Middle frontal gyrus (tissue), 1 donor: ENCODE results near the gene OR52E6.

ENCODE experiments used
- DNase-seq: peaks from one replicate; pipeline ENCODE4 v3.0.0-alpha.2; 2015; ENCODE audit warnings: low spot score; ENCODE audit errors: extremely low spot score

Gene OR52E6

GRCh38 chr11:5841797-5842196 is at the start of gene OR52E6:
Gene OR52E6 (minus strand): TSS chr11:5841897. CDS start chr11:5841897, 0 bp downstream.
- no peak for DNase-seq

GRCh38 chr11:5891216-5891800 is 49.6 kb upstream of the OR52E6 start:
- no peak for DNase-seq

DNA sequence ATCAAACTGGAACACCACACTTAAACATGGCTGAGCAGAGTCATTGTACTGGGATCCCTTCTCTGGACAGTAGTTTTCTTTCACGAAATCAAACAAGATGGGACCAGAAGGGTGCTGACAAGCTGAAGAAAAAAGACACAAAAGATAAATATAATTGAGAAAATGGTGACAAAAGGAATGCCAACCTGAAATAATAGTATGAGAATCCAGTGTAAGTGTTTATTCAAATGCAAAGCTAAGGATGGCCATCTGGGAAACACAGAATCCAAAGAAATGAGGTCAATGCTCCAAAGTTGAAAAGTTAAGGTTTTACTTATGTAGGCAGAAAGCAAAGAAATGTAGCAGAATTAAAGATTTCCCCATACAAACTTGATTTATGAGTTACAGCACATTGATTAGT is 46.0 kb upstream of the OR52E6 start:
- no peak for DNase-seq

- DNase-seq, result no peak
Observed at GRCh38 chr11:5887172-5887571, 45.5 kb upstream of the OR52E6 start.

GRCh38 chr11:5881756-5882155 is 40.1 kb upstream of the OR52E6 start:
- no peak for DNase-seq

GRCh38 chr11:5880329-5880728 is 38.6 kb upstream of the OR52E6 start, which contains the start of gene OR52E4:
Gene OR52E4 (plus strand): TSS chr11:5880629. CDS start chr11:5884293, 3,664 bp downstream.
- DNase-seq, result no peak

DNA sequence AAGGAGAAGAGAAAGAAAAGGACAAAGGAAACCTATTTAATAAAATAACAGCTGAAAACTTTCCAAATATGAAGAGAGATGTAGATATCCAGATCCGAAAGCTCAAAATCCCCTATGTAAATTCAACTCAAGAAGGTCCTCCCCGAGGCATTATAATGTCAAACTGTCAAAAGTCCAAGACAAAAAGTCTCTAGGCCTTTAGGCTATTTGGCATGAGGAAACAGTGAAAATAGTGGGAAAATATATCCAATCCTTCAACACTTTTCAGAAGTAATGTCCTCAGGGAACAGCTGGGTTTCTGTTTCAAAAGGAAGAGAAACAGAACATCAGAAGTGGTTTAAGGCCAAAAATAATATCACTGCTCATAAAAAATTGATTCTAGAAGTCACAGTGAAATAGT is 36.9 kb upstream of the OR52E6 start:
- no peak for DNase-seq

DNA sequence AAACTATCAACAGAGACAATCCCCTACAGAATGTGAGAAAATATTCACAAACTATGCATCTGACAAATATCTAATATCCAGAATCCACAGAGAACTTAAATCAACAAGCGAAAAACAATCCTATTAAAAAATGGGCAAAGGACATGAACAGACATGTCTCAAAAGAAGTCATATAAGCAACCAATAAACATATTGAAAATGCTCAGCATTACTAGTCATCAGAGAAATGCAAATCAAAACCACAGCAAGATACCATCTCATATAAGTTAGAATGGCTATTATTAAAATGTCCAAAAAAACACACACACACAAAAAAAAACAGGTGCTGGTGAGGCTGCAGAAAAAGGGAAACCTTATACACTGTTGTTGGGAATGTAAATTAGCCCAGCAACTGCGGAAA is 24.1 kb upstream of the OR52E6 start:
- DNase-seq, result no peak

GRCh38 chr11:5857590-5857989 is 15.9 kb upstream of the OR52E6 start, which contains the start of gene OR52E8:
Gene OR52E8 (minus strand): TSS chr11:5857690. CDS start chr11:5857690, 0 bp downstream.
- no peak for DNase-seq

DNA sequence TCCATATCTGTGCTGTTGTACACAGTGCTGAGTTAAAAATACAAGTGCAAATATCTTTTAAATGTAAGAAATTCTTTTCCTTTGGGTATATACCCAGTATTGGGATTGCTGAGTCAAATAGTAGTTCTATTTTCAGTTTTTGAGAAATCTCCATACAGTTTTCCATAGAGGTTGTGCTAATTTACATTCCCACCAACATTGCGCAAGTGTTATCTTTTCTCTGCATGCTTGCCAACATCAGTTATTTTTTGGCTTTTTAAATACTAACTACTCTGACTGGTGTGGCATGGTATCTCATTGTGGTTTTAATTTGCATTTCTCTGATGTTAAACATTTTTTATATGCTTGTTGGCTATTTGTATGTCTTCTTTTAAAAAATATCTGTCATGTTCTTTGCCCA is 9.3 kb upstream of the OR52E6 start:
- no peak for DNase-seq

DNA sequence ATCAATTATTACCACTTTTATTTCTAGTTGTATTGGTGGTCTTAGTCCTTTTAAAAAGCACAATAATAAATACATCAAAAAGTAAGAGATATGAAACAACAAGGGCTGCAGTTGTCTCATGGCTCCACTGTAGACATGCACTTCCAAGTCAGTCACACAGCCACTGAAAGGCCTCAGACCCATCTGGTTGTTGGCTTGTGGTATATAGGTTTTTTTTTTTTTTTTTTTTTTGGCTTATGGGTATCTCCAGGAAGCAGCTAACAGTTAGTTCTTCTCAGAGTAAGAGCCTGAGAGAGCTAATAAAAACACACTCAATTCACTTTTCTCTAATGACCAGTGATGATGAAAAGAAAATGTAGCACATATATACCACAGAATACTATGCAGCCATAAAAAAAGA is 6.0 kb upstream of the OR52E6 start:
- DNase-seq, result no peak

DNA sequence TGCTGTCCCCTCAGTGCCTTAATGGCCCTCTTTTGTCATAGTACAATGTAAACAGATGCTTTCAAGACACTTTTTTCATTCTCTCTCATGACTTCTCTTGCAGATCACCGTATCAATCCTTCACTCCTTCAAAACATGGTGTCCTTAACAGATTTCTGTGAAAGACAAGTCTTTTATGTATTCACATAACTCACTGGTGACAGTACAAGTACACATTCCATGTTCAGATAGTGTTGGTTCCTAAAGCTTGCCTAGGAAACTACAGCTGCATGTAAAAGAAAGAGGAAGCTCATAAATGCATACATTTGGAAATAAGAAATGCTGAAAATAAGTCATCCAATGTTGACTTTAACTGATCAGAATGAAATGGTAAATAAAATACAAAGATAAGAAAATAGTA is 5.0 kb upstream of the OR52E6 start:
- DNase-seq, result no peak

- no peak for DNase-seq
Observed at GRCh38 chr11:5837695-5838094, 4.0 kb downstream of the OR52E6 start.

DNA sequence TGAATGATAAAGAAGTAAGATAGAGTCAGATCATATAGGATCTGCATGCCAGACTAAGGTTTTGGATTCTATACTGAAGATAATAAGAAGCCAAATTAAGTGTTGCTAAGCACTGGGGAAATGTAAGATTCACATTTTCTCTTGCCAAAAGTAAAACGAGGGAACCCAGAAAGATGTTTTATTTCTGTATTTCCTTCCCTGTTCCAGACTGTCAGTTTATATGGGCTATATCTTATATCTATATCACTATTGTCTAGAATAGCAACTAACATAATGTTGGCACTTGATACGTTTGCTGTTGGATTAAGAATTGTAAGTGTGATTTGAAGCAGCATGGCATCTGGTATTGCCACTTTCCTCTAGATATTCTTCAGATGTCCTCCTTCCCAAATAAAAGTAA is 8.3 kb downstream of the OR52E6 start:
- DNase-seq, result no peak

GRCh38 chr11:5831196-5831829 is 10.4 kb downstream of the OR52E6 start:
- DNase-seq, result no peak

GRCh38 chr11:5818245-5818886 is 23.3 kb downstream of the OR52E6 start:
- DNase-seq, result no peak

- no peak for DNase-seq
Observed at GRCh38 chr11:5815534-5815933, 26.2 kb downstream of the OR52E6 start.

- no peak for DNase-seq
Observed at GRCh38 chr11:5809905-5810795, 31.5 kb downstream of the OR52E6 start.

- DNase-seq, result no peak
Observed at GRCh38 chr11:5809122-5809519, 32.6 kb downstream of the OR52E6 start.

- peak; percentile 50 for DNase-seq
Observed at GRCh38 chr11:5808500-5809121, 33.1 kb downstream of the OR52E6 start, which contains the start of gene OR52N2. Gene OR52N2 (plus strand): TSS chr11:5808924. CDS start chr11:5820336, 11,412 bp downstream.

GRCh38 chr11:5807580-5807979 is 34.1 kb downstream of the OR52E6 start:
- no peak for DNase-seq
